HepG2 (cell line): Measurements from ENCODE around the gene CDK11B.

ENCODE experiments used
- POLR2AphosphoS5 ChIP-seq: IDR thresholded peaks from 2 replicates; pipeline ENCODE4 v1.6.1; 2012; ENCODE audit warnings: low read depth, low read length
- TF ChIP-seq, protein P1 (sequence below): sonication (generic); formaldehyde crosslinking; IDR thresholded peaks from 2 replicates; pipeline ENCODE4 v1.4.0; 2020; ENCODE audit warnings: missing genetic modification reagents

DNA sequence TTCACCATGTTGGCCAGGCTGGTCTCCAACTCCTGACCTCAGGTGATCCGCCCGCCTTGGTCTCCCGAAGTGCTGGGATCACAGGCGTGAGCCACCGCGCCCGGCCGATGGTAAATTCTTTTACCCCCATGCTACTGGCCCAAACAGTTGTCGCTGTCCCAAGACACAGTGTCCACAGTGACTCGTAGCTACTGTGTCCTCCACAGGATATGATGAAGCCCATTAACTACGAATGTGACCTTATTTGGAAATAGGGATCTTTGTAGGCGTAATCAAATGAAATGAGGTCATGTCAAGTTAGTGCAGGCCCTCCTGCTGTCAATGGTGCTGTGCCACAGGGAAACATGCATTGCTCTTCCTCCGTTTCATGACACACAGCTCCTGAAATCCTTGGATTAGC lies 67.4 kb downstream of the CDK11B start:
- no peak for TF ChIP-seq POLR2AphosphoS5
- TF ChIP-seq, protein P1, sequence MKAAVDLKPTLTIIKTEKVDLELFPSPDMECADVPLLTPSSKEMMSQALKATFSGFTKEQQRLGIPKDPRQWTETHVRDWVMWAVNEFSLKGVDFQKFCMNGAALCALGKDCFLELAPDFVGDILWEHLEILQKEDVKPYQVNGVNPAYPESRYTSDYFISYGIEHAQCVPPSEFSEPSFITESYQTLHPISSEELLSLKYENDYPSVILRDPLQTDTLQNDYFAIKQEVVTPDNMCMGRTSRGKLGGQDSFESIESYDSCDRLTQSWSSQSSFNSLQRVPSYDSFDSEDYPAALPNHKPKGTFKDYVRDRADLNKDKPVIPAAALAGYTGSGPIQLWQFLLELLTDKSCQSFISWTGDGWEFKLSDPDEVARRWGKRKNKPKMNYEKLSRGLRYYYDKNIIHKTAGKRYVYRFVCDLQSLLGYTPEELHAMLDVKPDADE, result no peak
